NCI-H446 (cell line): Measurements from ENCODE around the gene RTN4RL2.

Experiments
- DNase-seq, 2 experiments: peaks; one replicate each; lab custom pipeline; 2025; lab: John Stamatoyannopoulos, UW

Gene RTN4RL2

GRCh38 chr11:57462597-57462996 is 2.3 kb downstream of the RTN4RL2 start:
- no peak for DNase-seq

- DNase-seq = peak in 1 of 2 experiments; percentile 21
These were observed 3.6 kb downstream of the RTN4RL2 start for GRCh38 chr11:57463671-57464538.

GRCh38 chr11:57464539-57465181 is 4.3 kb downstream of the RTN4RL2 start:
- DNase-seq = no peak

- no peak for DNase-seq
These were observed 6.4 kb downstream of the RTN4RL2 start for GRCh38 chr11:57466680-57467079.

GRCh38 chr11:57467508-57468157 is 7.3 kb downstream of the RTN4RL2 start:
- no peak for DNase-seq

- DNase-seq = no peak
These were observed 7.9 kb downstream of the RTN4RL2 start for GRCh38 chr11:57468276-57468675.

GRCh38 chr11:57469268-57469667 is 8.9 kb downstream of the RTN4RL2 start:
- DNase-seq = no peak

- DNase-seq = peak in 1 of 2 experiments; percentile 66
These were observed 11.2 kb downstream of the RTN4RL2 start for GRCh38 chr11:57471496-57471895.

- DNase-seq = no peak
These were observed 13.0 kb downstream of the RTN4RL2 start for GRCh38 chr11:57473285-57473841.

- peak; percentile 5 to 41 for DNase-seq
These were observed 13.9 kb downstream of the RTN4RL2 start for GRCh38 chr11:57474017-57474802.

- no peak for DNase-seq
These were observed 14.4 kb downstream of the RTN4RL2 start for GRCh38 chr11:57474803-57475115.

GRCh38 chr11:57475191-57475590 is 14.9 kb downstream of the RTN4RL2 start:
- DNase-seq = peak in 1 of 2 experiments; percentile 48

- no peak for DNase-seq
These were observed 15.3 kb downstream of the RTN4RL2 start for GRCh38 chr11:57475671-57476046.

- DNase-seq = no peak
These were observed 15.9 kb downstream of the RTN4RL2 start for GRCh38 chr11:57476047-57476756.

- no peak for DNase-seq
These were observed 16.6 kb downstream of the RTN4RL2 start for GRCh38 chr11:57476757-57477506.

- DNase-seq = no peak
These were observed 17.3 kb downstream of the RTN4RL2 start for GRCh38 chr11:57477507-57478189.

GRCh38 chr11:57479021-57479663 is 18.8 kb downstream of the RTN4RL2 start:
- DNase-seq = no peak

GRCh38 chr11:57479911-57480310 is 19.6 kb downstream of the RTN4RL2 start:
- no peak for DNase-seq

GRCh38 chr11:57480409-57481137 is 20.2 kb downstream of the RTN4RL2 start:
- peak; percentile 34 to 68 for DNase-seq
